AG10803 (cell line): ENCODE data around the gene WIPI1.
"Not testable (repeated sequence)": the region's sequence is repeated elsewhere in the genome, so short reads cannot be mapped to it uniquely, and the experiment has no call there.

Source experiments
- DNase-seq: peaks from one replicate; pipeline ENCODE4 v3.0.0; 2010; ENCODE audit warnings: low read depth
- H3K4me3 ChIP-seq: 2 replicates; pipeline ENCODE4 v1.5.1; 2011; ENCODE audit warnings: mild to moderate bottlenecking, low read length, control low read depth
- CTCF ChIP-seq: conservative IDR thresholded peaks from 2 replicates; pipeline ENCODE4 v1.5.1; 2011; ENCODE audit warnings: mild to moderate bottlenecking, low read length, control low read depth, inconsistent platforms

The WIPI1 gene

GRCh38 chr17:68457168-68457538 lies at the start of gene WIPI1:
TSS of gene WIPI1 (minus strand) at chr17:68457496. CDS start at chr17:68457421, 75 bp downstream.
- no peak for TF ChIP-seq CTCF
- DNase-seq = no peak
- H3K4me3 ChIP-seq = peak within 1 kb of the TSS; percentile 95

- H3K4me3 ChIP-seq = no peak overlapping the region
- TF ChIP-seq CTCF = no peak
- no peak for DNase-seq
These were observed 48.7 kb upstream of the WIPI1 start for GRCh38 chr17:68505951-68506350.

GRCh38 chr17:68501074-68501473 lies 43.8 kb upstream of the WIPI1 start:
- no peak overlapping the region for H3K4me3 ChIP-seq
- no peak for TF ChIP-seq CTCF
- DNase-seq = no peak

GRCh38 chr17:68499587-68499986 lies 42.3 kb upstream of the WIPI1 start:
- TF ChIP-seq CTCF = no peak
- no peak for DNase-seq
- no peak overlapping the region for H3K4me3 ChIP-seq

- no peak overlapping the region for H3K4me3 ChIP-seq
- DNase-seq = no peak
- TF ChIP-seq CTCF = no peak
These were observed 41.4 kb upstream of the WIPI1 start for GRCh38 chr17:68498479-68499326.

GRCh38 chr17:68497885-68498319 lies 40.6 kb upstream of the WIPI1 start:
- TF ChIP-seq CTCF = no peak
- H3K4me3 ChIP-seq = no peak overlapping the region
- DNase-seq = no peak

- no peak overlapping the region for H3K4me3 ChIP-seq
- TF ChIP-seq CTCF = no peak
- DNase-seq = no peak
These were observed 37.8 kb upstream of the WIPI1 start for GRCh38 chr17:68495081-68495480.

GRCh38 chr17:68492394-68493054 lies 35.2 kb upstream of the WIPI1 start:
- DNase-seq = not testable (repeated sequence)

More at GRCh38 chr17:68492394-68493054, 35.2 kb upstream of the WIPI1 start:
- H3K4me3 ChIP-seq = not testable (repeated sequence)
